SK-N-SH (cell line): Measurements from ENCODE around the gene SLC28A3. TPM values are rescaled to one million over a fixed set of nuclear protein-coding genes. Genes with fewer than 3 reads are reported as not detected.
"Not testable (repeated sequence)": the region's sequence is repeated elsewhere in the genome, so short reads cannot be mapped to it uniquely, and the experiment has no call there.

ENCODE experiments used
- CTCF ChIA-PET: fragments of 300-600, 350-600 bp; formaldehyde crosslinking; extraction: SDS; loops from one replicate; lab custom pipeline; 2021; lab: Yijun Ruan, JAX
- POLR2A ChIA-PET: fragments of 350-600 bp; sonication (Branson Sonifier 250); formaldehyde crosslinking; extraction: SDS; loops from one replicate; lab custom pipeline; 2020; ENCODE audit warnings: antibody characterized with exemption, inconsistent platforms; lab: Yijun Ruan, JAX
- DNase-seq: peaks from one replicate; pipeline ENCODE4 v3.0.0; 2012
- H2AFZ ChIP-seq: fragments of 200-600 bp; sonication (generic); 2 replicates; pipeline ENCODE4 v1.8.1; 2016; ENCODE audit warnings: antibody characterized with exemption, mild to moderate bottlenecking, low read depth
- H3F3A ChIP-seq: fragments of 200-600 bp; sonication (generic); replicated peaks from 2 replicates; pipeline ENCODE3; 2016; ENCODE audit warnings: antibody characterized with exemption, mild to moderate bottlenecking; ENCODE audit not compliant: insufficient read depth
- H3K27ac ChIP-seq, 2 experiments: fragments of 200-500 bp in 1 of 2; fragments of 200-600 bp in 1 of 2; sonication (Bioruptor generic) in 1 of 2; sonication (generic), shearing (Covaris generic) in 1 of 2; 2 replicates each; pipeline versions ENCODE4 v1.5.1 to v1.6.1; 2014 to 2016; ENCODE audit warnings: low read depth in 2 of 2, inconsistent platforms in 1 of 2, low read length in 1 of 2, mild to moderate bottlenecking in 1 of 2, mixed read lengths in 1 of 2
- H3K27me3 ChIP-seq: fragments of 200-600 bp; sonication (generic), shearing (Covaris generic); 2 replicates; pipeline ENCODE4 v1.6.1; 2016; ENCODE audit warnings: mixed run types; ENCODE audit not compliant: insufficient read depth
- H3K36me3 ChIP-seq, 2 experiments: fragments of 200-500 bp in 1 of 2; fragments of 200-600 bp in 1 of 2; sonication (Bioruptor generic) in 1 of 2; sonication (generic) in 1 of 2; replicated peaks in 1 of 2; 2 replicates each; pipeline versions ENCODE3 to v1.5.1; 2014 to 2016; ENCODE audit warnings: low read length in 1 of 2, mild to moderate bottlenecking in 1 of 2; ENCODE audit not compliant: insufficient read depth in 2 of 2, control insufficient read depth in 1 of 2
- H3K4me1 ChIP-seq, 2 experiments: fragments of 200-500 bp in 1 of 2; fragments of 200-600 bp in 1 of 2; sonication (Bioruptor generic) in 1 of 2; sonication (generic), shearing (Covaris generic) in 1 of 2; 2 replicates each; pipeline versions ENCODE4 v1.5.1 to v1.6.1; 2014 to 2016; ENCODE audit warnings: low read depth in 1 of 2, low read length in 1 of 2, mixed run types in 1 of 2; ENCODE audit not compliant: insufficient read depth in 2 of 2, control insufficient read depth in 1 of 2
- H3K4me2 ChIP-seq: fragments of 200-600 bp; sonication (generic), shearing (Covaris generic); 2 replicates; pipeline ENCODE4 v1.6.1; 2017; ENCODE audit warnings: mixed run types
- H3K4me3 ChIP-seq, 2 experiments: fragments of 200-500 bp in 1 of 2; fragments of 200-600 bp in 1 of 2; sonication (Bioruptor generic) in 1 of 2; sonication (generic), shearing (Covaris generic) in 1 of 2; 2 replicates each; pipeline versions ENCODE4 v1.5.1 to v1.8.1; 2014 to 2016; ENCODE audit warnings: low read depth in 2 of 2, inconsistent platforms in 1 of 2, low read length in 1 of 2, mild to moderate bottlenecking in 1 of 2, mixed read lengths in 1 of 2, moderate library complexity in 1 of 2
- H3K79me2 ChIP-seq: fragments of 200-600 bp; sonication (generic); 2 replicates; pipeline ENCODE4 v1.8.1; 2017; ENCODE audit warnings: mild to moderate bottlenecking; ENCODE audit not compliant: insufficient read depth
- H3K9ac ChIP-seq: fragments of 200-600 bp; sonication (generic); 2 replicates; pipeline ENCODE4 v1.6.1; 2017; ENCODE audit warnings: mixed run types
- H3K9me2 ChIP-seq: fragments of 200-600 bp; sonication (generic); 2 replicates; pipeline ENCODE4 v1.6.1; 2017; ENCODE audit warnings: mixed run types
- H3K9me3 ChIP-seq: fragments of 200-600 bp; sonication (generic); 2 replicates; pipeline ENCODE4 v1.6.1; 2017; ENCODE audit warnings: mixed run types, mild to moderate bottlenecking, moderate library complexity
- H4K20me1 ChIP-seq: fragments of 200-600 bp; sonication (generic); 2 replicates; pipeline ENCODE4 v1.6.1; 2017; ENCODE audit warnings: mild to moderate bottlenecking, mixed run types; ENCODE audit not compliant: insufficient read depth
- ELF1 ChIP-seq: IDR thresholded peaks from 2 replicates; pipeline ENCODE4 v1.4.0; 2012
- EP300 ChIP-seq, 2 experiments: IDR thresholded peaks; 2 replicates each; pipeline versions ENCODE4 v1.4.0 to v1.6.1; 2012; ENCODE audit warnings: borderline replicate concordance in 1 of 2, low read depth in 1 of 2, low read length in 1 of 2
- EZH2phosphoT487 ChIP-seq: fragments of 200-600 bp; sonication (generic); IDR thresholded peaks from 2 replicates; pipeline ENCODE4 v1.6.1; 2017; ENCODE audit warnings: low read depth, mixed run types, mild to moderate bottlenecking, antibody characterized with exemption, moderate library complexity, borderline replicate concordance
- FOSL2 ChIP-seq: IDR thresholded peaks from 2 replicates; pipeline ENCODE4 v1.4.0; 2012; ENCODE audit warnings: low read depth, mild to moderate bottlenecking, moderate library complexity, borderline replicate concordance
- FOXJ3 ChIP-seq: sonication (generic); formaldehyde crosslinking; IDR thresholded peaks from 2 replicates; pipeline ENCODE4 v1.5.1; 2020; ENCODE audit warnings: mild to moderate bottlenecking, missing genetic modification reagents
- GABPA ChIP-seq: IDR thresholded peaks from 2 replicates; pipeline ENCODE4 v1.4.0; 2012; ENCODE audit warnings: low read depth, mild to moderate bottlenecking
- MXI1 ChIP-seq: IDR thresholded peaks from 2 replicates; pipeline ENCODE4 v1.6.1; 2012; ENCODE audit warnings: mild to moderate bottlenecking, low read depth, low read length, improper control_type of control experiment
- RAD21 ChIP-seq: IDR thresholded peaks from 2 replicates; pipeline ENCODE4 v1.6.1; 2012; ENCODE audit warnings: mild to moderate bottlenecking, low read length
- RCOR1 ChIP-seq: fragments of 150-350 bp; IDR thresholded peaks from 2 replicates; pipeline ENCODE4 v1.6.1; 2017; ENCODE audit warnings: antibody characterized with exemption, low read length
- REST ChIP-seq: IDR thresholded peaks from 2 replicates; pipeline ENCODE4 v1.6.1; 2012; ENCODE audit warnings: mild to moderate bottlenecking, low read depth, low read length, moderate library complexity
- RFX5 ChIP-seq: IDR thresholded peaks from 2 replicates; pipeline ENCODE4 v1.6.1; 2012; ENCODE audit warnings: mild to moderate bottlenecking, improper control_type of control experiment, low read length
- TAF1 ChIP-seq: IDR thresholded peaks from 2 replicates; pipeline ENCODE4 v1.6.1; 2012; ENCODE audit warnings: low read depth, mild to moderate bottlenecking, low read length, moderate library complexity, borderline replicate concordance
- TCF12 ChIP-seq: IDR thresholded peaks from 2 replicates; pipeline ENCODE4 v1.4.0; 2012
- TEAD4 ChIP-seq: IDR thresholded peaks from 2 replicates; pipeline ENCODE4 v1.4.0; 2012; ENCODE audit warnings: mild to moderate bottlenecking, borderline replicate concordance; ENCODE audit not compliant: insufficient read depth
- ZBTB33 ChIP-seq: IDR thresholded peaks from 2 replicates; pipeline ENCODE4 v1.4.0; 2012; ENCODE audit warnings: low read depth, borderline replicate concordance
- WGBS: methylation state at CpG from one replicate; pipeline ENCODE4 v1.1.6; 2017; ENCODE audit warnings: low lambda C conversion rate; 5-methylcytosine and 5-hydroxymethylcytosine counted together
- polyA plus RNA-seq, 3 experiments: library from polyadenylated mRNA; depleted of rRNA; stranded (reverse); fragments of >200 nt; gene quantifications; 2 replicates each; pipeline ENCODE4 v1.2.3, GENCODE V29; 2012

Gene SLC28A3
- polyA plus RNA-seq, 1 of the 3 experiments (the other 2 are of a cell fraction), result 0.23 TPM

- H3F3A ChIP-seq, H3K27me3 ChIP-seq, H2AFZ ChIP-seq, H3K36me3 ChIP-seq, DNase-seq, H3K27ac ChIP-seq, H3K9me3 ChIP-seq, POLR2A ChIA-PET, H3K9me2 ChIP-seq, H3K9ac ChIP-seq, H3K79me2 ChIP-seq, H3K4me1 ChIP-seq, CTCF ChIA-PET, H3K4me3 ChIP-seq, H4K20me1 ChIP-seq, H3K4me2 ChIP-seq: not testable (repeated sequence)
- WGBS, result 63% methylated on average over 10 of the region's 10 CpGs
These were observed 27.2 kb upstream of the SLC28A3 start for GRCh38 chr9:84367726-84368125.

GRCh38 chr9:84366683-84367082 lies 26.1 kb upstream of the SLC28A3 start:
- ChIA-PET POLR2A (no interaction called here), CTCF (no interaction called here)
- H3K9me3 ChIP-seq, result no peaks in the 10 kb centered on the region
- H3K4me3 ChIP-seq, result no peak overlapping the region
- H3K9me2 ChIP-seq, result no peaks in the 10 kb centered on the region
- TF ChIP-seq ELF1 (no peak), RCOR1 (no peak), RFX5 (no peak), RAD21 (no peak), EP300 (IDR thresholded peaks at IDR 0.05; ENCODE audit: borderline replicate concordance in 1 of 2, low read depth in 1 of 2, low read length in 1 of 2) (no peak), REST (no peak), MXI1 (no peak), FOSL2 (no peak), ZBTB33 (no peak), EZH2phosphoT487 (no peak), GABPA (no peak), FOXJ3 (no peak), TAF1 (no peak), TCF12 (no peak), TEAD4 (no peak)
- H3K4me1 ChIP-seq, result no peaks in the 10 kb centered on the region
- no peak for DNase-seq
- H3K4me2 ChIP-seq, result no peak overlapping the region
- H2AFZ ChIP-seq, result no peak overlapping the region
- no peaks in the 10 kb centered on the region for H3K27me3 ChIP-seq
- H4K20me1 ChIP-seq, result no peaks in the 10 kb centered on the region
- no peaks in the 10 kb centered on the region for H3F3A ChIP-seq
- H3K9ac ChIP-seq, result no peak overlapping the region
- H3K27ac ChIP-seq, result no peak overlapping the region
- 10% methylated on average over 1 of the region's 1 CpG for WGBS
- H3K79me2 ChIP-seq, result no peaks in the 10 kb centered on the region
- no peaks in the 10 kb centered on the region for H3K36me3 ChIP-seq

- POLR2A ChIA-PET, result not testable (repeated sequence)
These were observed 24.4 kb upstream of the SLC28A3 start for GRCh38 chr9:84364894-84365490.

More at GRCh38 chr9:84364894-84365490, 24.4 kb upstream of the SLC28A3 start:
- H3K4me3 ChIP-seq, DNase-seq, H4K20me1 ChIP-seq, H3K4me2 ChIP-seq, H3K9ac ChIP-seq, H3K27ac ChIP-seq, CTCF ChIA-PET, H3K9me3 ChIP-seq, H3K36me3 ChIP-seq, H2AFZ ChIP-seq, H3F3A ChIP-seq, H3K79me2 ChIP-seq, H3K4me1 ChIP-seq, H3K9me2 ChIP-seq, H3K27me3 ChIP-seq: not testable (repeated sequence)
- 74% methylated on average over 1 of the region's 1 CpG for WGBS
